ENCODE data around the gene CATSPERD. TPM values are rescaled to one million over a fixed set of nuclear protein-coding genes. Genes with fewer than 3 reads are reported as not detected.
A peak's percentile ranks its signal among the peaks of the same experiment; 100 is the strongest.

CATSPERD gene
- total and polyA plus RNA-seq, 9 of the 15 experiments (the other 6 are each of a cell fraction or from before 2014, with no cell fraction given): not detected

DNA sequence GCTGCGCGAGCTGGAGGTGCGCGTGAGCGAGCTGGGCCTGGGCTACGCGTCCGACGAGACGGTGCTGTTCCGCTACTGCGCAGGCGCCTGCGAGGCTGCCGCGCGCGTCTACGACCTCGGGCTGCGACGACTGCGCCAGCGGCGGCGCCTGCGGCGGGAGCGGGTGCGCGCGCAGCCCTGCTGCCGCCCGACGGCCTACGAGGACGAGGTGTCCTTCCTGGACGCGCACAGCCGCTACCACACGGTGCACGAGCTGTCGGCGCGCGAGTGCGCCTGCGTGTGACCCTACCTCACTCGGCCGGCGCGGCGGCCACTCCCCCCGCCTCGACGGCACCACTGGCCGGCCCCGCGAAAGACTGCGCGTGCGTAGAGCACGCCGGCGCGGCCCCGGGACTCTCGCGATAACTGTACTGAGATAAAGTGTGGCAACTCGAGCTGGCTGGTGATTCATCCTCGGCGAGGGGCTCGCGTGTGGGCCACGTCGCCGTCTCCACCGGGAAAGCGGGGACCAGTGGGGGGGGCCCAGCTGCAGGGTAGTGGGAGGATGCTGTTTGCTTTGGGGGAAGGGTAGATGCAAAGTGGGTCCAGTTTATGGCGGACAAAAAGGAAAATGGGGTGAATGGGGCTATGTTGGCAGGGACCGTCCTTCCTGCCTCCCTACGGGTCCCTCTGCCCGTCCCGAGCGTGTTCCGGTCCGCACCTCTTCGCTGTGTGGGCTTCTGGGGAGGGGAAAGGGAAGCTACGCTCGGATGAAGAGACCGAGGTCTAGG lies 107.6 kb downstream of the CATSPERD start (continued):
- TF ChIP-seq, protein P1, sequence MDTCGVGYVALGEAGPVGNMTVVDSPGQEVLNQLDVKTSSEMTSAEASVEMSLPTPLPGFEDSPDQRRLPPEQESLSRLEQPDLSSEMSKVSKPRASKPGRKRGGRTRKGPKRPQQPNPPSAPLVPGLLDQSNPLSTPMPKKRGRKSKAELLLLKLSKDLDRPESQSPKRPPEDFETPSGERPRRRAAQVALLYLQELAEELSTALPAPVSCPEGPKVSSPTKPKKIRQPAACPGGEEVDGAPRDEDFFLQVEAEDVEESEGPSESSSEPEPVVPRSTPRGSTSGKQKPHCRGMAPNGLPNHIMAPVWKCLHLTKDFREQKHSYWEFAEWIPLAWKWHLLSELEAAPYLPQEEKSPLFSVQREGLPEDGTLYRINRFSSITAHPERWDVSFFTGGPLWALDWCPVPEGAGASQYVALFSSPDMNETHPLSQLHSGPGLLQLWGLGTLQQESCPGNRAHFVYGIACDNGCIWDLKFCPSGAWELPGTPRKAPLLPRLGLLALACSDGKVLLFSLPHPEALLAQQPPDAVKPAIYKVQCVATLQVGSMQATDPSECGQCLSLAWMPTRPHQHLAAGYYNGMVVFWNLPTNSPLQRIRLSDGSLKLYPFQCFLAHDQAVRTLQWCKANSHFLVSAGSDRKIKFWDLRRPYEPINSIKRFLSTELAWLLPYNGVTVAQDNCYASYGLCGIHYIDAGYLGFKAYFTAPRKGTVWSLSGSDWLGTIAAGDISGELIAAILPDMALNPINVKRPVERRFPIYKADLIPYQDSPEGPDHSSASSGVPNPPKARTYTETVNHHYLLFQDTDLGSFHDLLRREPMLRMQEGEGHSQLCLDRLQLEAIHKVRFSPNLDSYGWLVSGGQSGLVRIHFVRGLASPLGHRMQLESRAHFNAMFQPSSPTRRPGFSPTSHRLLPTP (IDR thresholded peaks at IDR 0.05; ENCODE audit: borderline replicate concordance, extremely low read depth, insufficient read length): no peak
- peak; percentile 95 for TF ChIP-seq ARHGAP35 (IDR thresholded peaks at IDR 0.05; ENCODE audit: partially characterized antibody)
- TF ChIP-seq ZNF212 (CRISPR knock-in tag; IDR thresholded peaks at IDR 0.05): no peak
- TF ChIP-seq ZC3H8 (IDR thresholded peaks at IDR 0.05): no peak
- TF ChIP-seq CHD1 (IDR thresholded peaks at IDR 0.05; ENCODE audit: low read length): no peak
- TF ChIP-seq, protein P2, sequence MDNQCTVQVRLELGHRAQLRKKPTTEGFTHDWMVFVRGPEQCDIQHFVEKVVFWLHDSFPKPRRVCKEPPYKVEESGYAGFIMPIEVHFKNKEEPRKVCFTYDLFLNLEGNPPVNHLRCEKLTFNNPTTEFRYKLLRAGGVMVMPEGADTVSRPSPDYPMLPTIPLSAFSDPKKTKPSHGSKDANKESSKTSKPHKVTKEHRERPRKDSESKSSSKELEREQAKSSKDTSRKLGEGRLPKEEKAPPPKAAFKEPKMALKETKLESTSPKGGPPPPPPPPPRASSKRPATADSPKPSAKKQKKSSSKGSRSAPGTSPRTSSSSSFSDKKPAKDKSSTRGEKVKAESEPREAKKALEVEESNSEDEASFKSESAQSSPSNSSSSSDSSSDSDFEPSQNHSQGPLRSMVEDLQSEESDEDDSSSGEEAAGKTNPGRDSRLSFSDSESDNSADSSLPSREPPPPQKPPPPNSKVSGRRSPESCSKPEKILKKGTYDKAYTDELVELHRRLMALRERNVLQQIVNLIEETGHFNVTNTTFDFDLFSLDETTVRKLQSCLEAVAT (IDR thresholded peaks at IDR 0.05): peak in 1 of 2 experiments; percentile 70; a peak in 2 of 4 replicates
- no peak for TF ChIP-seq FUS (optimal IDR thresholded peaks at IDR 0.05; ENCODE audit: low read depth, low read length)
- TF ChIP-seq, protein P3, sequence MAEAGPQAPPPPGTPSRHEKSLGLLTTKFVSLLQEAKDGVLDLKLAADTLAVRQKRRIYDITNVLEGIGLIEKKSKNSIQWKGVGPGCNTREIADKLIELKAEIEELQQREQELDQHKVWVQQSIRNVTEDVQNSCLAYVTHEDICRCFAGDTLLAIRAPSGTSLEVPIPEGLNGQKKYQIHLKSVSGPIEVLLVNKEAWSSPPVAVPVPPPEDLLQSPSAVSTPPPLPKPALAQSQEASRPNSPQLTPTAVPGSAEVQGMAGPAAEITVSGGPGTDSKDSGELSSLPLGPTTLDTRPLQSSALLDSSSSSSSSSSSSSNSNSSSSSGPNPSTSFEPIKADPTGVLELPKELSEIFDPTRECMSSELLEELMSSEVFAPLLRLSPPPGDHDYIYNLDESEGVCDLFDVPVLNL (CRISPR knock-in tag; IDR thresholded peaks at IDR 0.05; ENCODE audit: low read depth): no peak
- TF ChIP-seq NCOA4 (IDR thresholded peaks at IDR 0.05; ENCODE audit: partially characterized antibody): no peak
- peak; percentile 82 for TF ChIP-seq RBM39 (optimal IDR thresholded peaks at IDR 0.05; ENCODE audit: low read depth, low read length)
- TF ChIP-seq, protein P4, sequence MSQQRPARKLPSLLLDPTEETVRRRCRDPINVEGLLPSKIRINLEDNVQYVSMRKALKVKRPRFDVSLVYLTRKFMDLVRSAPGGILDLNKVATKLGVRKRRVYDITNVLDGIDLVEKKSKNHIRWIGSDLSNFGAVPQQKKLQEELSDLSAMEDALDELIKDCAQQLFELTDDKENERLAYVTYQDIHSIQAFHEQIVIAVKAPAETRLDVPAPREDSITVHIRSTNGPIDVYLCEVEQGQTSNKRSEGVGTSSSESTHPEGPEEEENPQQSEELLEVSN (IDR thresholded peaks at IDR 0.05; ENCODE audit: borderline replicate concordance in 1 of 2, extremely low read depth in 1 of 2, insufficient read depth in 1 of 2, insufficient read length in 1 of 2, low read depth in 1 of 2, low read length in 1 of 2, poor library complexity in 1 of 2, severe bottlenecking in 1 of 2): peak; percentile 83 to 94
- TF ChIP-seq YY1 (IDR thresholded peaks at IDR 0.05; ENCODE audit: borderline replicate concordance in 1 of 3, control insufficient read depth in 1 of 3, extremely low read depth in 1 of 3, insufficient read depth in 3 of 3, insufficient read length in 1 of 3, insufficient replicate concordance in 2 of 3, low read depth in 1 of 3, low read length in 2 of 3): peak in 2 of 3 experiments; percentile 17 to 37
- TF ChIP-seq SRSF3 (IDR thresholded peaks at IDR 0.05; ENCODE audit: insufficient read depth, low read length): no peak

Measured in K562 (cell line).